ENCODE data around the gene ZNF410. TPM values are rescaled to one million over a fixed set of nuclear protein-coding genes. Genes with fewer than 3 reads are reported as not detected.

ZNF410 gene
- total RNA-seq, 1 experiment from 2014 or later, result 21.0 TPM

DNA sequence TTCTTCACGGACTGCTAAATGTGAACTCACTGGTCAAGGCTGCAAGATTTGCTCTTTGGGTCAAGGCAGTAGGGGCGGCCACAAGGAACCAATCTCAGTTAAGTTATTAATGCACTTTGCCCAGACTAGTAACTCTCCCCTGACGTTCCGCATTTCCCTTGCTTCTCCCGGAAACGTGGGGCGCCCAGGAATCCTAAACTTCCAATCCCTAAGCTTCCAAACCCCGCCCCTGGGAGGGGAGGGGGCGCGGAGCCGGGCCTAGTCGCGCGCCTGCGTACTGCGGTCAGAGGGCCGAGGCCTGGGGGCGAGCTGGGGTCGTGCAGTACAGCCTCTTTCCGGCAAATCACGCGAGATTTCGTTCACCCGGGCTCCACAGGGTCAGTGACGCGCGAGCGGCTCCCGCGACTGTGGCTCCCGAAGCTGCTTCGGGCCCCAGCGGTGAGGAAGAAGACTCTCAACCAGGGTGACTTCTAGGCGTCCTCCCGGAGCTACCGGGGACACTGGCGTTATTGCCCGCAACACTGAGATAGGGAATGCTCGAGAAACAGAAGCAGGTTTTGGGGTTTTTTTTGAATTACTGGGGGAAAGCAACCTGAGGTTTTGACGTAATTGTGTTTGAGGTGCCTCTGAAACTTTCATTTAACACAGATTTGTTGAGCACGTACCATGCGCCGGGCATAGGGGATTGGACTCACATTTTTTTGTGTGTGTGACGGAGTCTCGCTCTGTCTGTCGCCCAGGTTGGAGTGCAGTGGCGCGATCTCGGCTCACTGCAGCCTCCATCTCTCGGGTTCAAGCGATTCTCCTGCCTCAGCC is 34.9 kb upstream of the ZNF410 start, which contains the start of gene PTGR2 (continued):
- TF ChIP-seq, protein P1, sequence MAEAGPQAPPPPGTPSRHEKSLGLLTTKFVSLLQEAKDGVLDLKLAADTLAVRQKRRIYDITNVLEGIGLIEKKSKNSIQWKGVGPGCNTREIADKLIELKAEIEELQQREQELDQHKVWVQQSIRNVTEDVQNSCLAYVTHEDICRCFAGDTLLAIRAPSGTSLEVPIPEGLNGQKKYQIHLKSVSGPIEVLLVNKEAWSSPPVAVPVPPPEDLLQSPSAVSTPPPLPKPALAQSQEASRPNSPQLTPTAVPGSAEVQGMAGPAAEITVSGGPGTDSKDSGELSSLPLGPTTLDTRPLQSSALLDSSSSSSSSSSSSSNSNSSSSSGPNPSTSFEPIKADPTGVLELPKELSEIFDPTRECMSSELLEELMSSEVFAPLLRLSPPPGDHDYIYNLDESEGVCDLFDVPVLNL (CRISPR knock-in tag; IDR thresholded peaks at IDR 0.05; ENCODE audit: borderline replicate concordance, low read depth), result no peak
- TF ChIP-seq KAT7 (CRISPR knock-in tag; IDR thresholded peaks at IDR 0.05; ENCODE audit: borderline replicate concordance) (no peak; the same call in 1 of the 2 replicates), EMX1 (CRISPR knock-in tag; IDR thresholded peaks at IDR 0.05) (no peak), NFYB (CRISPR knock-in tag; conservative IDR thresholded peaks at IDR 0.05; ENCODE audit: low read depth) (no peak), CREM (CRISPR knock-in tag; IDR thresholded peaks at IDR 0.05) (0 out of 2 replicates have a peak, but pooled peaks have one; percentile 18), GRHL2 (CRISPR knock-in tag; IDR thresholded peaks at IDR 0.05; ENCODE audit: insufficient replicate concordance, severe bottlenecking) (no peak)
- TF ChIP-seq, protein P2, sequence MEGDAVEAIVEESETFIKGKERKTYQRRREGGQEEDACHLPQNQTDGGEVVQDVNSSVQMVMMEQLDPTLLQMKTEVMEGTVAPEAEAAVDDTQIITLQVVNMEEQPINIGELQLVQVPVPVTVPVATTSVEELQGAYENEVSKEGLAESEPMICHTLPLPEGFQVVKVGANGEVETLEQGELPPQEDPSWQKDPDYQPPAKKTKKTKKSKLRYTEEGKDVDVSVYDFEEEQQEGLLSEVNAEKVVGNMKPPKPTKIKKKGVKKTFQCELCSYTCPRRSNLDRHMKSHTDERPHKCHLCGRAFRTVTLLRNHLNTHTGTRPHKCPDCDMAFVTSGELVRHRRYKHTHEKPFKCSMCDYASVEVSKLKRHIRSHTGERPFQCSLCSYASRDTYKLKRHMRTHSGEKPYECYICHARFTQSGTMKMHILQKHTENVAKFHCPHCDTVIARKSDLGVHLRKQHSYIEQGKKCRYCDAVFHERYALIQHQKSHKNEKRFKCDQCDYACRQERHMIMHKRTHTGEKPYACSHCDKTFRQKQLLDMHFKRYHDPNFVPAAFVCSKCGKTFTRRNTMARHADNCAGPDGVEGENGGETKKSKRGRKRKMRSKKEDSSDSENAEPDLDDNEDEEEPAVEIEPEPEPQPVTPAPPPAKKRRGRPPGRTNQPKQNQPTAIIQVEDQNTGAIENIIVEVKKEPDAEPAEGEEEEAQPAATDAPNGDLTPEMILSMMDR (IDR thresholded peaks at IDR 0.05), result no peak

DNA sequence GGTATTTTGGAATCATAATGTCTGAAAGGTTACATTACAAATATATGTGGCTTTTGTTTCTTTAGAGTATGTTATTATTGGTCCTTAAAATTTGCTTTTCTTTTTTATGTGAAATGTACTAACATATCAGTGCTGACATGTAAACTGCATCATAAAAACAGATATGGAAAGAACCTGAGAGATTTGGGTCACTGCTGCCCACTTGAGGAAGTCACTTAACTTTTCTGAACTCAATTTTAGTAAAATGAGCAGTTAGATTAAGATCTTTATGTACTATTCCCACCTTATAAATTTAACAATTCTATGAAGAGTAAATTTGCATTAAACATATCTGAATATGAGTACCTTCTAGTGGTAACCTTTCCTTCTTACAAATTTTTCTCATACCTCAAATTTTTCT is 27.5 kb upstream of the ZNF410 start:
- Mint-ChIP-seq H3K9me3 (no peaks in the 10 kb centered on the region), H3K4me3 (no peak overlapping the region), H3K36me3 (peaks cover 22% of the 10 kb centered on the region), H3K27me3 (ENCODE audit: low read depth) (no peaks in the 10 kb centered on the region), H3K27ac (no peak overlapping the region), H3K4me1 (no peaks in the 10 kb centered on the region)
- ChIA-PET POLR2A (no interaction called here), CTCF (no interaction called here)
- DNase-seq (ENCODE audit: low spot score) (no peak), ATAC-seq (no peak)
- TF ChIP-seq SP1 (CRISPR knock-in tag; conservative IDR thresholded peaks at IDR 0.05) (no peak), FOXJ3 (CRISPR knock-in tag; IDR thresholded peaks at IDR 0.05; ENCODE audit: borderline replicate concordance) (no peak), ZNF138 (CRISPR knock-in tag; conservative IDR thresholded peaks at IDR 0.05) (no peak), KAT7 (CRISPR knock-in tag; IDR thresholded peaks at IDR 0.05; ENCODE audit: borderline replicate concordance) (no peak), JUN (CRISPR knock-in tag; IDR thresholded peaks at IDR 0.05) (no peak), FOXK1 (CRISPR knock-in tag; IDR thresholded peaks at IDR 0.05) (no peak), GABPB1 (CRISPR knock-in tag; IDR thresholded peaks at IDR 0.05) (no peak), ZNF219 (CRISPR knock-in tag; IDR thresholded peaks at IDR 0.05; ENCODE audit: borderline replicate concordance) (no peak), NFATC4 (CRISPR knock-in tag; IDR thresholded peaks at IDR 0.05) (no peak), ZNF416 (CRISPR knock-in tag; IDR thresholded peaks at IDR 0.05) (no peak), EMX1 (CRISPR knock-in tag; IDR thresholded peaks at IDR 0.05) (no peak), JAZF1 (CRISPR knock-in tag; IDR thresholded peaks at IDR 0.05) (no peak), OVOL2 (CRISPR knock-in tag; IDR thresholded peaks at IDR 0.05; ENCODE audit: borderline replicate concordance) (no peak), PRRX2 (CRISPR knock-in tag; IDR thresholded peaks at IDR 0.05) (no peak), ETV6 (CRISPR knock-in tag; IDR thresholded peaks at IDR 0.05) (no peak)
- TF ChIP-seq, protein P3, sequence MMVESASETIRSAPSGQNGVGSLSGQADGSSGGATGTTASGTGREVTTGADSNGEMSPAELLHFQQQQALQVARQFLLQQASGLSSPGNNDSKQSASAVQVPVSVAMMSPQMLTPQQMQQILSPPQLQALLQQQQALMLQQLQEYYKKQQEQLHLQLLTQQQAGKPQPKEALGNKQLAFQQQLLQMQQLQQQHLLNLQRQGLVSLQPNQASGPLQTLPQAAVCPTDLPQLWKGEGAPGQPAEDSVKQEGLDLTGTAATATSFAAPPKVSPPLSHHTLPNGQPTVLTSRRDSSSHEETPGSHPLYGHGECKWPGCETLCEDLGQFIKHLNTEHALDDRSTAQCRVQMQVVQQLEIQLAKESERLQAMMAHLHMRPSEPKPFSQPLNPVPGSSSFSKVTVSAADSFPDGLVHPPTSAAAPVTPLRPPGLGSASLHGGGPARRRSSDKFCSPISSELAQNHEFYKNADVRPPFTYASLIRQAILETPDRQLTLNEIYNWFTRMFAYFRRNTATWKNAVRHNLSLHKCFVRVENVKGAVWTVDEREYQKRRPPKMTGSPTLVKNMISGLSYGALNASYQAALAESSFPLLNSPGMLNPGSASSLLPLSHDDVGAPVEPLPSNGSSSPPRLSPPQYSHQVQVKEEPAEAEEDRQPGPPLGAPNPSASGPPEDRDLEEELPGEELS (CRISPR knock-in tag; IDR thresholded peaks at IDR 0.05), result no peak
- TF ChIP-seq, protein P4, sequence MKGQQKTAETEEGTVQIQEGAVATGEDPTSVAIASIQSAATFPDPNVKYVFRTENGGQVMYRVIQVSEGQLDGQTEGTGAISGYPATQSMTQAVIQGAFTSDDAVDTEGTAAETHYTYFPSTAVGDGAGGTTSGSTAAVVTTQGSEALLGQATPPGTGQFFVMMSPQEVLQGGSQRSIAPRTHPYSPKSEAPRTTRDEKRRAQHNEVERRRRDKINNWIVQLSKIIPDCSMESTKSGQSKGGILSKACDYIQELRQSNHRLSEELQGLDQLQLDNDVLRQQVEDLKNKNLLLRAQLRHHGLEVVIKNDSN (CRISPR knock-in tag; IDR thresholded peaks at IDR 0.05), result no peak

Measured in WTC11 (cell line).